ENCODE measurements around the gene PGAP2. TPM values are rescaled to one million over a fixed set of nuclear protein-coding genes. Genes with fewer than 3 reads are reported as not detected.

PGAP2 gene
- total RNA-seq, 2 donors from 2014 or later, result 4.4 to 22.5 TPM

DNA sequence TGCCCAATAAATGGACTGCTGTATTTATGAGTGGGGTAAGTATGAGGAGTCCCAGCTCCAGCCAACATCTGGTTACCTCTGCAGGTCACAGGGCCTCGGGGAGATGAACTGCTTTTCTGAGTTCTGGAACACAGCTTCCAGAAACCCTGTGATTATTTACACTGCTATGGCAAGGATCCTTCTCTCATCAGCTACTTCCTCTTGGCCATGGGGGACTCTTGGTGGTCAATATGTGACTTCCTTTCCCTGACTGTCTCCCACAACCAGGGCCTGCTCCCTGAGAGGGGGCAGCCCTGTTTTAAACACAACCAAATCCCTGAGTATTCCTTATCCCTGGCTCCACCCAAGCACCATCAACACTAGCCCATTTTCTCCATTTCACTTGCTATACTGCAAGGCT is 22.4 kb downstream of the PGAP2 start:
- no peaks in the 10 kb centered on the region for H3K9me3 ChIP-seq
- no peak overlapping the region for H3K27ac ChIP-seq
- ATAC-seq (ENCODE audit: insufficient number of reproducible peaks, low FRiP score, low read depth), result no peak
- peaks cover 19 to 25% of the 10 kb centered on the region in 2 donors for H3K4me1 ChIP-seq (ENCODE audit: control insufficient read depth in 1 of 2, low read depth in 2 of 2)
- H3K27me3 ChIP-seq (replicated peaks; ENCODE audit: insufficient read depth), result no peaks in the 10 kb centered on the region
- no peak overlapping the region for H3K4me3 ChIP-seq
- peaks cover 26% of the 10 kb centered on the region for H3K36me3 ChIP-seq
- no peak for DNase-seq (ENCODE audit: low spot score)
- TF ChIP-seq, protein P1, sequence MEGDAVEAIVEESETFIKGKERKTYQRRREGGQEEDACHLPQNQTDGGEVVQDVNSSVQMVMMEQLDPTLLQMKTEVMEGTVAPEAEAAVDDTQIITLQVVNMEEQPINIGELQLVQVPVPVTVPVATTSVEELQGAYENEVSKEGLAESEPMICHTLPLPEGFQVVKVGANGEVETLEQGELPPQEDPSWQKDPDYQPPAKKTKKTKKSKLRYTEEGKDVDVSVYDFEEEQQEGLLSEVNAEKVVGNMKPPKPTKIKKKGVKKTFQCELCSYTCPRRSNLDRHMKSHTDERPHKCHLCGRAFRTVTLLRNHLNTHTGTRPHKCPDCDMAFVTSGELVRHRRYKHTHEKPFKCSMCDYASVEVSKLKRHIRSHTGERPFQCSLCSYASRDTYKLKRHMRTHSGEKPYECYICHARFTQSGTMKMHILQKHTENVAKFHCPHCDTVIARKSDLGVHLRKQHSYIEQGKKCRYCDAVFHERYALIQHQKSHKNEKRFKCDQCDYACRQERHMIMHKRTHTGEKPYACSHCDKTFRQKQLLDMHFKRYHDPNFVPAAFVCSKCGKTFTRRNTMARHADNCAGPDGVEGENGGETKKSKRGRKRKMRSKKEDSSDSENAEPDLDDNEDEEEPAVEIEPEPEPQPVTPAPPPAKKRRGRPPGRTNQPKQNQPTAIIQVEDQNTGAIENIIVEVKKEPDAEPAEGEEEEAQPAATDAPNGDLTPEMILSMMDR (IDR thresholded peaks at IDR 0.05), result no peak

DNA sequence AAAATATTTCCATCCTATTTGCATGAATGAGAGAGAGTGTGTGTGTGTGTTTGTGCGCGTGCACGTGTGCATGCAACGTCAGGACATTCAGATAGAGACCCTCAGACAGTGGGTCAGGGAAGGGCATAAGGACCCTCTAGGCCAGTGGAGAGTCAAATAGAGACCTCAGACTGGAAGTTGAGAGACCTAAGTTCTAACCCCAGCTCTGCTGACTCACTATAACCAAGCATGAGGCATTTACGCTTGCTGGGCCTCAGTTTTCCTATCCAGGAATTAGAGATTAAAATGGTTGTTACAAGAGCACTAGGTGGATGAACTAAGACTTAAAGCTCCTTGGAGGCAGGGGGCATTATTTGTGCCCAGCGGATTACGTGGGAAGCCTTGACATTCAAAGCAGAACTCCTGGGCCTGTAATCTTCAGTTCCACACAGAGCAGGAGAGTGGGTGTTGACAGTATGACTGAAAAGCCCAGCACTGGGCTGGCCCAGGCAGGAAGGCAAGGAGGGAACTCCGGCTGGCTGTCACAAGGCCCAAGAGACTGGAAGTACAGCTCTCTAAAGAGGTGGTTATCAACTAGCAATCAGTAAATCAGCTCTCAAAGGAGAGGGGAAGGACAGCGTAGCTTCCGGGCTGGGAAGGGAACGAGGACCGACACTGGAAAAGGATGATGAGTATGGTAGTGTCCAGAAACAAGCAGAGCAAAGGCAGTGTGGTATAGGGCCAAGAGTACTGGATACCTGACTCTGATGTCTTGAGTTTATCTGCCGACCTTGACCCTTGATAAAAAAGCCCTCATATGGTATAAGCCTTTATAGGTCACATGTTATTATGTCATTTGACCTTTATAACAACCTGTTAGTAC is 23.2 kb downstream of the PGAP2 start:
- H3K4me3 ChIP-seq, result no peak overlapping the region

DNA sequence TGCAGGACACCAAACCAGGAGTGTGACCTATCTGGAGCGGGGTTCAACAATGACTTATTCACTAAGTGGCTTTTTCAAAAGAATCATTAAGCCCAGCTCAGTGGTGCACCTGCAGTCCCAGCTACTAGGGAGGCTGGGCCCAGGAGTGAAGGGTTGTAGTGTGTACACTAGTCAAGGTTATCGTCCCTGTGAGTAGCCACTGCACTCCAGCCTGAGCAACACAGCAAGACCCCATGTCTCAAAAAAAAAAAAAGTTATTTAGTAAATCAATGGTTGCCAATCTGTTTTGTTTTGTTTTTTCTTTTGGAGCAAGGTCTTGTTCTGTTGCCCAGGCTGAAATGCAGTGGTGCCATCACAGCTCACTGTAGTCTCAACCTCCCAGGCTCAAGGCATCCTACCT is 24.5 kb downstream of the PGAP2 start:
- H3K27ac ChIP-seq, result no peak overlapping the region
- TF ChIP-seq, protein P1 (IDR thresholded peaks at IDR 0.05), result no peak
- no peaks in the 10 kb centered on the region for H3K9me3 ChIP-seq
- H3K4me1 ChIP-seq (ENCODE audit: control insufficient read depth in 1 of 2, low read depth in 2 of 2), result peaks cover 29 to 35% of the 10 kb centered on the region in 2 donors
- H3K27me3 ChIP-seq (replicated peaks; ENCODE audit: insufficient read depth), result no peaks in the 10 kb centered on the region
- H3K4me3 ChIP-seq, result no peak overlapping the region
- ATAC-seq (ENCODE audit: insufficient number of reproducible peaks, low FRiP score, low read depth), result no peak
- H3K36me3 ChIP-seq, result peaks cover 11% of the 10 kb centered on the region
- no peak for DNase-seq (ENCODE audit: low spot score)

More for the DNA sequence above, 23.2 kb downstream of the PGAP2 start:
- Histone ChIP-seq H3K9me3 (no peaks in the 10 kb centered on the region), H3K4me1 (ENCODE audit: control insufficient read depth in 1 of 2, low read depth in 2 of 2) (peaks cover 22 to 25% of the 10 kb centered on the region in 2 donors), H3K27ac (no peak overlapping the region), H3K27me3 (replicated peaks; ENCODE audit: insufficient read depth) (no peaks in the 10 kb centered on the region), H3K36me3 (peaks cover 23% of the 10 kb centered on the region)
- TF ChIP-seq, protein P1 (IDR thresholded peaks at IDR 0.05), result no peak
- DNase-seq (ENCODE audit: low spot score) (no peak), ATAC-seq (ENCODE audit: insufficient number of reproducible peaks, low FRiP score, low read depth) (no peak)

DNA sequence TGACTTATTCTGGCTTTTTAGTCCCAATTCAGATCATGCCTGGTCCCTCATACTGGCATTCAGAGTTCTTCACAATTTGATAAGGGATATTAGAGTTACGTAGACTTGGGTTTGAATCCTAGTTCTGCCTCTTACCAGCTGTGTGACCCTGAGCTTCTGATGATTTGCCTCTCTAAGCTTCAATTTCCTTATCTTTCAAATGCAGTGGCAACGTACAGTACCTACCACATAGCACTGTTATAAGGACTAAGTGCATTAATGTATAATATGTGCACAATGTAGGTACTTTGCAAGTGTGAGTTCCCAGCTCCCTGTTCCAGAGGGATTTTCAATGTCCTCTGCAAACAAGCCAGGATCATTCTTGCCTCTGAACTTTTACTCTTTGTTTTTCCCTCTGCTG is 25.1 kb downstream of the PGAP2 start:
- ATAC-seq (ENCODE audit: insufficient number of reproducible peaks, low FRiP score, low read depth) (no peak), DNase-seq (ENCODE audit: low spot score) (no peak)
- Histone ChIP-seq H3K4me3 (no peak overlapping the region), H3K27me3 (replicated peaks; ENCODE audit: insufficient read depth) (no peaks in the 10 kb centered on the region), H3K9me3 (no peaks in the 10 kb centered on the region), H3K4me1 (ENCODE audit: control insufficient read depth in 1 of 2, low read depth in 2 of 2) (peaks cover 29 to 39% of the 10 kb centered on the region in 2 donors), H3K36me3 (peaks cover 6% of the 10 kb centered on the region), H3K27ac (no peak overlapping the region)
- TF ChIP-seq, protein P1 (IDR thresholded peaks at IDR 0.05), result no peak

DNA sequence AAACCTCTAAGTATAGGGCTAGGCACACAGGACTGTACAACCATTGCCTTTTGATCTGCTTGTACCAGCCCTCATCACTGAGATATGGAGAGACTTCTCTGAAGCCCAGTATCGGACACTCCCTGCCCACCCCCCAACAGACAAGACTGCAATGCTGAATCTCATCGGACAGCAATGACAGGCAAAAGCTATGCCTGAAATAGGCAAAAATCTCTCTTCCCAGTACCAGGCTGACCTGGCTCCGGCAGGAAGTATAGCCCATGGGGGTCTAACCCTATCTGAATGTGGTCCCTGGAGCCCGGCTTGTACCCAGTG is 25.9 kb downstream of the PGAP2 start:
- peaks cover 6% of the 10 kb centered on the region for H3K36me3 ChIP-seq
- no peak for DNase-seq (ENCODE audit: low spot score)
- no peaks in the 10 kb centered on the region for H3K9me3 ChIP-seq
- TF ChIP-seq, protein P1 (IDR thresholded peaks at IDR 0.05), result no peak
- H3K4me1 ChIP-seq (ENCODE audit: control insufficient read depth in 1 of 2, low read depth in 2 of 2), result peaks cover 29 to 47% of the 10 kb centered on the region in 2 donors
- no peak overlapping the region for H3K4me3 ChIP-seq
- no peak for ATAC-seq (ENCODE audit: insufficient number of reproducible peaks, low FRiP score, low read depth)
- H3K27me3 ChIP-seq (replicated peaks; ENCODE audit: insufficient read depth), result no peaks in the 10 kb centered on the region
- H3K27ac ChIP-seq, result no peak overlapping the region
